Testis (tissue), 3 donors: ENCODE measurements around the gene PLD1. TPM values are rescaled to one million over a fixed set of nuclear protein-coding genes. Genes with fewer than 3 reads are reported as not detected.

Experiments
- DNase-seq: peaks from one replicate; pipeline ENCODE4 v3.0.0-alpha.2; 2019
- H3K27ac ChIP-seq, 2 donors: fragments of 200-600 bp; sonication (generic); one replicate each; pipeline ENCODE4 v1.5.1; 2019
- H3K27me3 ChIP-seq: fragments of 200-600 bp; sonication (generic); one replicate; pipeline ENCODE4 v1.5.1; 2019
- H3K36me3 ChIP-seq: fragments of 200-600 bp; sonication (generic); one replicate; pipeline ENCODE4 v1.5.1; 2017; ENCODE audit warnings: low read depth; ENCODE audit errors: missing control alignments
- H3K4me1 ChIP-seq: fragments of 200-600 bp; sonication (generic); one replicate; pipeline ENCODE4 v1.5.1; 2019
- H3K4me3 ChIP-seq, 2 donors: fragments of 200-600 bp; sonication (generic); one replicate each; pipeline ENCODE4 v1.5.1; 2017 to 2019
- H3K9me3 ChIP-seq: fragments of 200-600 bp; sonication (generic); one replicate; pipeline ENCODE4 v1.5.1; 2017
- CTCF ChIP-seq, 3 experiments: fragments of 450-650 bp in 2 of 3; fragments of 200-600 bp in 1 of 3; sonication (generic) in 1 of 3; IDR thresholded peaks; one replicate each; pipeline ENCODE4 v1.5.1; 2016 to 2019; ENCODE audit warnings: antibody characterized with exemption in 3 of 3, mild to moderate bottlenecking in 2 of 3, moderate library complexity in 1 of 3
- POLR2A ChIP-seq: fragments of 450-650 bp; IDR thresholded peaks from one replicate; pipeline ENCODE4 v1.6.1; 2017; ENCODE audit warnings: antibody characterized with exemption, mild to moderate bottlenecking, moderate library complexity
- WGBS, 2 donors: methylation state at CpG; one replicate each; pipeline ENCODE4 v1.1.5; 2018; 5-methylcytosine and 5-hydroxymethylcytosine counted together
- intact Hi-C: fragments of 100-400 bp; cut with DNase I; formaldehyde crosslinking; loops from one replicate; pipeline ENCODE4 v1.15.1; 2023; ENCODE audit warnings: low total_unique reads
- polyA plus RNA-seq: library from polyadenylated mRNA; stranded (reverse); fragments of 350-450 nt; fragmentation: Illumina TruSeq; extraction: RNeasy Lipid Tissue Mini Kit (QIAGEN cat#74804); gene quantifications from one replicate; pipeline ENCODE4 v1.2.3, GENCODE V29; 2014; ENCODE audit warnings: low read depth, low replicate concordance; ENCODE audit not compliant: insufficient read depth
- total RNA-seq, 2 donors: library from RNA; depleted of rRNA; stranded (reverse); fragments of >200 nt; gene quantifications; one replicate each; pipeline ENCODE4 v1.2.3, GENCODE V29; 2016

The PLD1 gene
- total and polyA plus RNA-seq, 3 donors from 2014 or later = 10.7 to 27.4 (median 19.1) TPM

DNA sequence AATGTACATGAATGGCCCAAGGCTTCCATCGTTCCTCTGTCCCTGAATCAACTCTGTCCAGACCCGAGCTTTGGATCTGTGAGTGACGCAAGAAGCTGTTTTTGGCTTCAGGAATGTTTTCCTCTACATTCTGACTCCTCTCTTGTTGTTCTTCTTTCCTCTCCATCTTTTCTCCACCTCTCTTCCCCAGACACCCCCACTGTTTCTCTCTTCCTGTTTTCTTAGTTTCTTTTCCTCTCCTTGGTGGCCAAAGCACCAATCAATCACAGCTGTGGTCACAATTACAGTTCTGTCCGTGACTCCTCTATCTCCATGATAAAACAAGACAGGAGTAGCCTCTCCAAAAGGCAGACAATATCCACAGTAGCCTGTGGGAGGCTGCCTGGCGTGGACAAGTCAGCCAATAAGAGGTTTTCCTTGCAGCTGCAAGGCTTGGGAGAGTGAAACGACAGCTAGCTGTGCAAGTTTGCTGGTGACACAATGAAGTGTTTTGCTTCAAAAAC lies 28.0 kb upstream of the PLD1 start:
- Histone ChIP-seq H3K4me3 (no peak overlapping the region), H3K36me3 (no peaks in the 10 kb centered on the region), H3K4me1 (peaks cover 53% of the 10 kb centered on the region), H3K27me3 (no peaks in the 10 kb centered on the region), H3K27ac (peak overlapping the region; percentile 43 to 71), H3K9me3 (no peaks in the 10 kb centered on the region)
- TF ChIP-seq POLR2A = no peak
- TF ChIP-seq CTCF (IDR thresholded peaks at IDR 0.05) = no peak
- intact Hi-C loops = no loop called here
- 13 to 40% methylated on average over 6 of the region's 6 CpGs for WGBS, 2 donors
- DNase-seq = peak; percentile 86

DNA sequence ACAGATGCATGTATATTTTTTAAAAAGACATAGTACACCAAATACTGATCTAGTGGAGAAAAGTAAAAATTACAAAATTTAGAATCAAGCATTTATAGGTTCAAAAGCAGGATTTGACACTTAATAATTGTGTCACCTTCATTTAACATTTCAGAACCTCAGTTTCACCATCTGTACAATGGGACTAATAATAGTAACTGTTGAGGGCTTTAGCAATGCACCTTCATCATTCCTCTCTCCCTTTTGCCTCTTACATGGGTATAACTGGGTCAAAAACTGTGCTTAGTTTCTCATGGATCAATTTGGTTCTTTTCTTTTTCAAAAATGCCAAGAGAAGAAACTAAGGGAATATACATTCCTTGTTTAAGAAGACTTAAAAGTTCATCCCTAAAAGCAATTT lies 27.4 kb upstream of the PLD1 start:
- H3K27me3 ChIP-seq = no peaks in the 10 kb centered on the region
- TF ChIP-seq POLR2A (no peak), CTCF (IDR thresholded peaks at IDR 0.05) (no peak)
- no peaks in the 10 kb centered on the region for H3K36me3 ChIP-seq
- peaks cover 53% of the 10 kb centered on the region for H3K4me1 ChIP-seq
- no peak for DNase-seq
- no peaks in the 10 kb centered on the region for H3K9me3 ChIP-seq
- no peak overlapping the region for H3K4me3 ChIP-seq
- intact Hi-C loops = no loop called here
- peak overlapping the region; percentile 43 to 71 for H3K27ac ChIP-seq

DNA sequence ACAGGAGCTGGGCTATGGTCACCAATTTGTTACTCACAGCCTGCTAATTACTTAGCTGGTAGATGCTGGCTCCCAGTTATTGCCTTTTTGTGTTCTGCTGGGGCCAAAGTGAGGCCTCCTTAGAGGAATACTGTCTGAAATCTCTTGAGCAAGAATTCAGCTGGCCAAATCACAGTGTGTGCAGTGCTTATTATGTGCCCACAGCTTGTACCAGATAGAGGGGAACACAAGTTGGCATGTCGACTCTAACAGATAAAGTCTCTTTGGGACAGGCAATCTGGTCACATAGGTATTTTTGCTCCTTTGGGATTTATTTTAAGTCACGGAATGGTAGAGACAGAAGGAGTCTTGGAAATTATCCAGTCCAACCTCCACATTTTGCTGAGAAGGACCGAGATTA lies 26.6 kb upstream of the PLD1 start:
- peak overlapping the region; percentile 43 to 71 for H3K27ac ChIP-seq
- H3K4me1 ChIP-seq = peaks cover 51% of the 10 kb centered on the region
- H3K4me3 ChIP-seq = no peak overlapping the region
- no peaks in the 10 kb centered on the region for H3K27me3 ChIP-seq
- H3K9me3 ChIP-seq = no peaks in the 10 kb centered on the region
- intact Hi-C loops = no loop called here
- no peak for DNase-seq
- TF ChIP-seq POLR2A (no peak), CTCF (IDR thresholded peaks at IDR 0.05) (no peak)
- WGBS, 2 donors = 45 to 77% methylated on average over 3 of the region's 3 CpGs
- no peaks in the 10 kb centered on the region for H3K36me3 ChIP-seq

- Histone ChIP-seq H3K4me1 (peaks cover 39% of the 10 kb centered on the region), H3K27ac (no peak overlapping the region), H3K36me3 (no peaks in the 10 kb centered on the region), H3K4me3 (no peak overlapping the region), H3K9me3 (no peaks in the 10 kb centered on the region), H3K27me3 (no peaks in the 10 kb centered on the region)
- intact Hi-C loops = no loop called here
- DNase-seq = no peak
- no peak for TF ChIP-seq POLR2A
- TF ChIP-seq CTCF (IDR thresholded peaks at IDR 0.05) = no peak
- WGBS, 2 donors = 63 to 83% methylated on average over 2 of the region's 2 CpGs
Observed at GRCh38 chr3:171835613-171836012, 25.3 kb upstream of the PLD1 start.

DNA sequence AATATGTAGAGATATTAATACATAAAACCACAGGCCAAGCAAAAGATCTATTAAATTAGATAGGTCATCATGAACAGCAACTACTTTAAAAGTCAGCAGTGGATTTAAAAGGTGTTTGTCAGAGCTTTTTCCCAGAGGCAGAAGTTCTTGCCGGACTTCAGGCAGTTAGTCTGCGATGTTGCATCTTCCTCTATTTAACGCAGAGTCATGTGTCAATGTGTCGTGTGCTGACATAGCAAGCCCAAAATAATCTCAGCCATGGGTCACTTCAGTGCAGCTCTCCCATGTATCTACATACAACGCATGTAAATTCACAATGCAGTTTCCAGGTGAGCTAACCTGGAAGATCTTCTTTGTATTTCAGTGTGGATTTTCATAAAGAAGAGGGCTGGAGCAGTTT lies 24.8 kb upstream of the PLD1 start:
- no peak for DNase-seq
- WGBS, 2 donors = 88 to 93% methylated on average over 5 of the region's 5 CpGs
- Histone ChIP-seq H3K27ac (peak overlapping the region in 1 of 2 donors; percentile 57), H3K4me1 (peaks cover 40% of the 10 kb centered on the region), H3K27me3 (no peaks in the 10 kb centered on the region), H3K4me3 (no peak overlapping the region), H3K36me3 (no peaks in the 10 kb centered on the region), H3K9me3 (no peaks in the 10 kb centered on the region)
- intact Hi-C loops = no loop called here
- TF ChIP-seq POLR2A (no peak), CTCF (IDR thresholded peaks at IDR 0.05) (no peak)
